GM21619 (cell line): ENCODE measurements around the gene PRELP.
"Not testable (repeated sequence)": the region's sequence is repeated elsewhere in the genome, so short reads cannot be mapped to it uniquely, and the experiment has no call there.

Experiments
- ATAC-seq: cut with Tn5 transposase; IDR thresholded peaks from one replicate; pipeline ENCODE4 v1.9.1; 2021; ENCODE audit not compliant: unreplicated experiment

Gene PRELP

DNA sequence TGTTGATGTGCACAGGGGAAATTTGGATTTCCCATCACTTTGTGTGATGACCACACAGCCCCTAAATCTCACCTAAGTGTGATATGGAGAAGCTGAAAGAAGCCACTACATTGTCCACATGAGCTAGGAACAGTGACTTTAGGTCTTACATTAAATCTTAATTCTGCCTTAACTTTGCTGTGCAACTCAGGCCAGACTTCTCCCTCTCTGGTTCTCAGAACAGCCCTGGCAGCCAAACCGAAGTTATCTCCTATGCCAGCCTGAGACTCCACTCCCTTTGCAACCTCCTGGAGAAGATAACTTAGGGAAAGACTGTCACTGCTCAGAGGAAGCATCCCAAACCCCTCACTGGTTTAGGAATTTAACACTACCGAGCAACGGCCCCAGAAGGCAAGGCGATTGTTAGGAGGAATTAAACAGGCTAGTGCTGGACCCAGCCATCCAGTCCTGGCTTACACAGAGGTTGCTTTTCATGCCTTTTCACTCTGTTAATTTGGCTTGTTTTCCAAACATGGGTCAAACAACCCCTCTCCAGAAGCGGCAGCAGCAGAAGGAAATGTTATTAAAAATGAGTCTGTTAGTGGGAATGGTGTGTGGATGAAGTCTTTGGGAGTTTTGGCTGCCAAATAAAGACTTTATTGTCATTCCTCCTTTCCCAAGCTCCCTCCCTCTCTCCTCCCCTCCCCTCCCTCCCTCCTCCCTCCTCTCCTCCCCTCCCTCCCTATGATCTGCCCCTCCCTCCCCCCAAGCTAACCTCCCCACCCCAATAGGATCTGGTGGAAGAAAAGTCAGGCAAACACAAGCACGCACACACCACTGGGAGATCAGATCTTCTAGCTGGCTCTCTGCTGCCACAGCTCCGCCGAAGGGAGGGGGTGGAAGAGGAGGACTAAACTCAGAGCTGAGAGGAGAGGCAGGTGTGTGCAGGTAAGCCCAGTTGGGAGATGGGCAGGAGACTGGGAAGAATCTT is at the start of gene PRELP:
Gene PRELP (plus strand): TSS at position 795 of the 970 bp plus-strand sequence. CDS start 7,379 bp downstream, outside the sequence.
- no peak for ATAC-seq

DNA sequence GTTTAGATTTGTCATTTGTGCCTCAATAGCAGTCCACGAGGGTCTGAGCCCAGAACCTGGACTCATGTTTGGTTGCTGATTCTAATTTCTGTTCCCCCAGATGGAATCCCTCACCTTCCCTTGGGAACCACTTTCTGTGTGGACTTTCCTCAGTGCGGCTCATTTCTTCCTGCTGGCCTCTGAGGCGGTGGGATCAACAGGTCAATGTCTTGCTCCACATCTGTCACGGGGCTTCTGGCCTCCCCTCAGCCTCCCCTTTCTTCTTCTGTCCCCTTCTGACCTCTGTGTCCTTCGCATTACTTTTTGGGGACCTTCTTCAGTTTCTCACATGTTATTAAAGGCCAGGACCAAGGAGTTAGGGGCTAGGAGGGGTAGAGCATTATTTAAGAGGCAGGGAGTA is 49.2 kb upstream of the PRELP start:
- no peak for ATAC-seq

DNA sequence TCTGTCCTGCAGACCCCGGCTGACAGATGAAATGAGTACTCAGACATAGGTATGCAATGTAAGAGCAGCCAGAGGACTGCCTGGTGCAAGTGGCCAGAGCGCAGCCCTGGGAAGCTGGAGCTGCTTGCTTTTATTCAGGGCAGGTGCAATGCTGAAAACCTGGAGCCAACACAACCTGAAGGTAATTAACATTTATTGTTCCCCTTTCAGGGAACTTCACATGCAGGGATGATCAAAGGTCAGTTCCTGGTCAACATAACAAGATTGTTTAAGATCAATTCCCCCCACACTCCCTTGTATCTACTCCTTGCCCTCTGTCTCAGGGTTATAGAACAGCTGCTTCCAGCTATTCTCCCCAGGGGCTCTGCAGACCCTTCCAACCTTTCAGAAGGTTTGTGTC is 48.7 kb upstream of the PRELP start:
- no peak for ATAC-seq

DNA sequence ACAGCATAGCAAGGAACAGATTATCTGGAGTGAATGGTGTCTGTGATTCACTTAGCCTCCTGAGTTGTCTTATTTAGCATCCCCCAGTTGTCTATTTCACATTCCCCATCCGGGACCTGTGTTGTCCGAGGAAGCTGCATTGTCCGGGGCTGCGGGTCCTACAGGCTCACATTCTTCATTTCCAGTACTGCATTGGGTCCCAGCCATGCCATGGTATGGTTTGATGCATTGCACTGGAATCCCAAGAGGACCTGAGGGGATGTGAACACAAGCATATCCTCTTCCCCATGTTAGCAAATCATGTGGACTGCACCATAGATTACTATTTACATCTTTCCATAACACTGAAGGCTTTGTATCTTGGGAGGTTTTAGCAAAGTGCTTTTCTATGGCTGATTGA is 48.2 kb upstream of the PRELP start:
- no peak for ATAC-seq

DNA sequence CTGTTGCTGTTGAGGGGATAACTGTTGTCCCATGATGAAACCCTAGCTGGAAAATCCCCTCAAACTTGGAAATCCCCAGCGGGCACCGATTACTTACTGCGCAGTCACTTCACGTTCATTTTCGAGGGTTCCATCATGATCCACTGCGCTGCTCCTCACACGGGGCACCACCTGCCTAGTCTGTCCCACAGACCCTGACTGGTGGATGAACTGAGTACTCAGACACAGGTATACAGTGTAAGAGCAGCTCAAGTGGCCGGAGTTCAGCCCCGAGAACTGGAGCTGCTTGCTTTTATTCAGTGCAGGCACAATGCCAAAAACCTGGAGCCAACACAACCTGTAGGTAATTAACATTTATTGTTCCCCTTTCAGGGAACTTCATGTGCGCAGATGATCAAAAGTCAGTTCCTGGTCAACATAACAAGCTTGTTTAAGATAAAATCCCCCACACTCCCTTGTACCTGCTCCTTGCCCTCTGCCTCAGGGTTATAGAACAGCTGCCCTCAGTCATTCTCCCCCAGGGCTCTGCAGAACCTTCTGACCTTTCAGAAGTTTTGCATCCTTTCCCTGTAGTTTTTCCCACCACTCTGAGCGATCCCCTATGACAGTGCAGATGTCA is 46.5 kb upstream of the PRELP start:
- ATAC-seq, result no peak

DNA sequence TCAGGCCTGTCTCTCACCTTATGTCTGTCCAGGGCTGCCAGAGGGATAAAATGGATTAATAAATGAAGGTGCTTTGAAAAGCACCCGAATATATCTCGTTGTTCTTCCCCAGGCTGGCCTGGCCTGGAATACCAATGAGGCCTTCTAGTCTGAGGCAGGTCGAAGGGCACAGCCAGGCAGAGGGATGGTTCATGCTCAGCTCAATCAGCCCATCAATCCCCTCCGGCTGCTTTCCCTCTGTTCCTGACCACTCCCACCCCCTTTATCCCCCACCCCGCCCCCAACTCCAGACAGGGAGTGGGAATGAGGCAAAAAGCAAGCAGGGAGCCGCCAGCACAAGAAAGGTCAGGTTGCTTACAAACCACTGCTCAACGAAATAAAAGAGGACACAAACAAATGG is 40.0 kb upstream of the PRELP start:
- ATAC-seq, result no peak

DNA sequence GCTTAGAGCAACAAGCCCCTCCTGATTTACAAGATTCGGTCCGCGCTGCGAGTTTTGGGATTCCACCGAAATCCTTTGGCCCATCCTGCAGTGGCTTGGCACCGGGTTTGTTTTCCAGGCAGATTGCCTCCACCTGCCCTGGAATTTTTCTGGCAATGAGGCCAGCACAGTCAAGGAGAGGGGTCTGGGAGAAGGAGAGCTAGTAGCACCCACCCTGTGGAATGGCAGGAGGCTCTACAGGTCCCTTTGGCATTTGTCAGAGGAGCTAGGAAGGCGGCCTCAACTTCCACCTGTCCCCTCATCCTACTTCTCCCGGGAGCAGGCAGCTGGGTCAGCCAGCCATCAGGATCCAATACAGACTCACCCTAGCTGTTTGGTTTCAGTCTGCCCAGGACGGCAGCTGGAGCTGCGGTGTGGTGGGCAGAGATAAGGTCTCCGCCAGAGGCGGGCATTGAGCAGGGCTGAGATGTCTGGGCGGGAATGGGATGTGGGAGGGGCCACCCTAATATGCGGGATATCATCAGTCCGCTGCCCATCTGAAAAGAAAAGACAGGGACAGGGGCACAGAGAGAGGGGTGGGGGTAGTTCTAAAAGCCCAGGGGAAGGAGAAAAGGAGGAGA is 37.8 kb upstream of the PRELP start:
- ATAC-seq, result no peak

DNA sequence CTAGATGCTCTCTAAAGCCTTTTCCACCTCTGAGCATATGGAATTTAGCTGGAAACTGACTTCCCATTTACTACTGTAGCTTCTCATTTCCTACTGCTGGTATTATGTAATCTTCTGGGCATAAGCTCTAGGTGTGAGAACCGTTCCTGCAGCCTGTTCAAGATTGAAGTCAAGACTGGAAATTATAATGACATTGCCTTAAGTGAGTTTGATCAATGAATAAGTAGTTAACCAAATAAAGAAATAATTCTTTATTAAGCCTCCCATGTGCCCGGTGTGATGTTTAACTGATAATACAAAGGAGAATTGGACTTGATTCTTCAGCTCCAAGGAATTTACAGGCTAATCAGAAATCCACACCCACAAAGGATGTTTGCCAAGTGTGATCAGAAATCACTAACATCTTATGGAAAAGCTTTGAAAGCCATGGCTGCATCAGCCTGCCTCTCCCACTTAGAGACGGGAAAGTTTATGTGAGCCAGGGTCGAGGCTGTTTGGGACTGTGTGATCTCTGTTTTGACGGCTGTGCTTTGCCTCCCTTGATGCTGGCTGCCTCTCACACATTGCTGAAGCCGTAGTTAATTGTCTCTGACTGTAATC is 36.4 kb upstream of the PRELP start:
- ATAC-seq, result no peak

DNA sequence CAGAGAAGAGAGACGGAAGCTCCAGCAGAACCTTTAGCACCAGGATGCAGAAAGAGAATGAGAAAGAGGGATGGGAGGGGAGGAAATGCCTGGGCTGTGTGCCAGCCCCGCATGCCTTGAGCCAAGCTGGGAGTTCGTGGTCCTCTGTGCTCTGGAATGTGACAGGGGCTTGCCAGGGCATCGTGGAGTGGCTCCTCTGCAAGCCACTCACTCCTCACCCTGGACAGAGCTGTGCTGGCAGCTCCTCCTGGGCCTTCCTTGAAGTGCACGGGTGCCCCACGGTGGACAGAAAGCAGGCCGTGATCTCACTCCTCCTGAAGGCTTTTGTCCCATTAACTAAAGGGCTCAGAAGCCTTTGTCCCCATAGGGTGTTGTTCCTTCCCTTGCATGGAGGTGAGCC is 34.8 kb upstream of the PRELP start:
- no peak for ATAC-seq

DNA sequence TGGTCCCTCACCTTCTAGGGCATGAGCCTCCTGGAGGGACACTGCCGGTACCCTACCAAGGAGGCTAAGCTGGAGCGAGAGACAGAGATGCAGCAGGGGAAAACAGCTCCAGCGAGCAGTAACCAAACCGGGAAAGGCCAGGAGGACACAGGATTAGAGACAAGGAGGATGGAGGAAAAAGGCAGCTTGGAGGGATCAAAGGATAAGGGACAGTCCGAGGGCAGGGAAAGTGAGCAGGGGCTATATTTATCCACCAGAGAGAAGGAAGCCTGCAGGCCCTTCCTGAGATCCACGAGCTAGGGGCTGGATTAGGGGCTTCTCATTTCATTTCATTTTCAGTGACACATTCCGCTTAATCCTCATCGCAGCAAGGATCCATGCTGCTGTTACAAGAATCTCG is 33.8 kb upstream of the PRELP start:
- no peak for ATAC-seq

DNA sequence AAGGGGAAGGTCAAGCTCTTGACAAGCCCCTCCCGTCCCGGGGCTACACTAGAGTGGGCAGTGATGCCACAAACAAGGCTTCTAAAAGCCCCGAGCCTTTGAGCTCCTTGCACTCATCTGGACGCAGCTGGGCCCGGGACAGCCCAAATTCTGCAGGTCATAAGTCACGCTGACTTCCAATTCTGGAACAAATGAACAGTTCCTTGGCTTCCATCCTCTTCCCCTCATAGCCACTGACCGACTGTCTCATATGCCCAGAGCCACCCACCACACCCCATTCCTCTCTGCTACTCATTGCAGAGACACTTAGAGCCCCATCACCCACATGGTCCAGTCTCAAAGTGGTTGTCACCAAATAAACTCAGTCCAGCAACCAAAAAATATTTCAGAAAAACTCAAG is 32.8 kb upstream of the PRELP start:
- no peak for ATAC-seq

DNA sequence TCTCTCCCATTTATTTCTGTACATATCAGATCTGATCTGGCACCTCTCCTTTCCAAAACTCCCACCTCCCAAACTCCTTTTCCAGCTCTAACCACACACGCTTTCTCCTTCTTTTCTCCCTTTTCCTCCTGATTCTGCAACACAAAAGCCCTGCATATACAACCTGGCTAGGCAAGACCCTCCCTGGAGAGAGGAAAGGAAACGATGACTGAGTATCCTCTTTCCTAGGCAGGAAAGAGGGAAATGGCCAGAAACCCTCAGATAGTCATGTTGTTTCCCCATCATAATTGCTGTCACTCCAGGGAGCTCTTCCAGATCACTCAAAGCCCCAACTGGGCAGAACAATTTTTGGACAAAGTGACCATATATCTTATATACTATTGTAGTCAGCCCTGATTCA is 32.3 kb upstream of the PRELP start:
- no peak for ATAC-seq

DNA sequence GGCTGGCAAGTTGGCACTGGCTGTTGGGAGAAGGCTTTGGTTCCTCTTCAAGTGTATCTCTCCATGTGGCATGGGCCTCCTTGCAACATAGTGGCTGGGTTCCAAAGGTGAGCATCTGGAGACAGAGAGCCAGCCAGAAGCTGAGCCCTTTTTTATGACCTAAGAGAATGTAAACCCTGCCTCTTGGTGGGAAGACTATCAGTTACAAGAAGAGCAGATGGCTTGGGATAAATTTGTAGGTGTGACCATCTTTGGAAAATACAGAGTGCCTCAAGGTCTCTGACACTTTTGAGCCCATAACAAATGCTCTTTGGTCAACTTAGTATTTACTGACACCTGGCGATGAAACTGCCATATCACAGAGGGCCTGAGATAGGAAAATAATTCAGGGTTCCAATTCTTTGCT is 31.4 kb upstream of the PRELP start:
- no peak for ATAC-seq

DNA sequence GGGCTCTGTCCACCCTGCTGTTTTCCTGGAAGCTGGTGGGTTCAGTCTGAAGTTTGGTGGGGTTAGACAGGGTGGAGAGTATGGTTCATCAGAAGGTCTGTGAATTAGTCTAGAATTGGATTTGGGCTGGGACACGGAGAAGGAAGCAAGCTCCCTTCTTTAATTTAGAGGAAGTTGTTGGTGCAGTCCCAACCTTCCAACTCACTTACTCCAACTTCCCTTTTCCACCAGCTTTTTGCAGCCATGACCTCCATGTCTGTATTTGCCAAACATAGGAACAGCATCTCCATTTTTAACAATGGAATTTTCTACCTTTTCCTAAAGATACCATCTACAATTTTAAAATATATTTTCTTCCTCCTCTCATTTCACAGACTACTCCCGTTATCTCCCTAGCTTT is 28.5 kb upstream of the PRELP start:
- ATAC-seq, result no peak

DNA sequence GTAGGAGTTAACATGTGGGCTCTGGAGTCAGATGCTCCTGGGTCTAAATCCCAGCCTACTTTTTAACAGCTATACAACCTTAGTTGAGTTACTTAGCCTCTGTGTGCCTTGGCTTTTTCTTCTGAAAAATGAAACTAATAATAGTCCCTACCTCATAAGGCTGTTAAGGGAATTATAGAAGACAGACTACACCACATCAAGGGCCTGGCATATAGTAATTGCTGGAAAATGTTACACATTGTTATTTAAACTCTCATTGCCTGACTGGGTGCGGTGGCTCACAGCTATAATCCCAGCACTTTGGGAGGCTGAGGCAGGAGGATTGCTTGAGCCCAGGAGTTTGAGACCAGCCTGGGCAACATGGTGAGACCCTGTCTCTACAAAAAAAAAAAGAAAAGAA is 28.0 kb upstream of the PRELP start:
- ATAC-seq, result not testable (repeated sequence)

DNA sequence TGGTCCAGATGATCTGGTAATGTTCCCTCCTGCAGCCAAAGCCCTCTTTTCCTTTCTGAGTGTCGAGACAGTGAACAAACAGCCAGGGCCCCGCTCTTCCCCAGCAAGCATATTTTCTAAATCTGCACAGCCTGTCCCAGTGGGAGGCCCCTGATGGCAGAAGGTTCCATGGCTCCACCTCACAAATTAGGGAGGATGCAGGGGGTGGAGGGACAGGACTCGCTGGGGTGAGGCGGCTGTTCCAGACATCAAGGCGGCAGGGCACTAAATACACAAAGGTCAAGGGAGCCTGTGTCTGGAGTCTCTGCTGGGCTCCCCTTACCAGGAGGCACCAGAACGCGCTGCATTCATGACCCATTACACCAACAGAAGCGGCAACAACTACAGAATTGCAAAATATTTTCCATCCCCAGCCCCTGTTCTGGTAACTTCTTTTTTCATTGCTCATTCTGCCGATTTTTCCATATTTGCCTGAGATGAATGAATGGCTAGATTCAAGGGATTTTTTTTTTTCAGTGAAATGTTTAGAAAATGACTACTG is 27.0 kb upstream of the PRELP start:
- ATAC-seq, result no peak

DNA sequence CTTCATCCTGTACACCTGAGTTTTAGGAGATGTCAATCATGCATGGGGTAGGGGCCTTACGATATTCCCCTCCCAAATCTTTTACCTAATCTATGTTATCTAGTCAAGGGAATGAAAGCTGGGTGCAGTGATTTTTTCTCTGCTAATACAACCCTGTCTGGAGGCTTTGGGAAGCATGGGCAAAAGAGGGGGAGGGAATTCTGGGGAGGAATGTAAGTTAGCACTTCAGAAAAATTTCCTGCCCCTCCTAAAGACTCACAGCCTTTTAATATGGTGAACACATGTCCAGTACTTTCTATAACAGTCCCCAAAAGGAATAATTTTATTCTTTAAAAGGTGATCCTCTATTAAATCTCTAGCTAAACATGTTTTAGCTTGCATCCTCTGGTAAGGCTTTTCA is 25.6 kb upstream of the PRELP start:
- ATAC-seq, result no peak

DNA sequence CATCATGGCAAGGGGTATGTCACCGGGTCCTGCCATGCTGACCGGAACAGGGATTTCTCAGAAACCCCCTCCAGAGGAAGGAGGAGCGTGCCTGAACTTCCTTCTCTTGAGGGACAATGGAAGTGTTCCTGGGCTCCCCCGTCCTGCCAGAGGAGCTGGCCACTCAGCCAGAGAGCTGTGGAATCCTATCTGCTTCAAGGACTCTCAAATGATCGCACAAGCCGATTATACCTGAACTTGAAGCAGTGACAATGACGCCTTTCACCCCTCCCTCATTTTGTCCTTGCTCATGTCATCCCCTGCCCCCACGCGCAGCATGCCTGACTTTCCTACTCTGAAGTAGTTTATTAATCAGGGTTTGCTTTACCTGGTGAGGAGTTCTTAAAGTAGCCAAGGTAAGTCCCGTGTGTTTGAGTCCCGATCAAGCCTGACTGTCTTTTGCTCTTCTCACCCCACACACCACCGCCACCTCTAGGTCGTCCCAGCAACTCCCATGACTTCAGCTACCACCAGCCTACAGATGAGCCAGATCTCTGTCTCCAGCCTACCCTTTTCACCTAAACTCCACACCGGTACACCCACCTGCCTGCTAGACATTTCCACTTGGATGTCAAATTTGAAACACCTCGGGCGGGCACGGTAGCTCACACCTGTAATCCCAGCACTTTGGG is 25.0 kb upstream of the PRELP start:
- ATAC-seq, result no peak

DNA sequence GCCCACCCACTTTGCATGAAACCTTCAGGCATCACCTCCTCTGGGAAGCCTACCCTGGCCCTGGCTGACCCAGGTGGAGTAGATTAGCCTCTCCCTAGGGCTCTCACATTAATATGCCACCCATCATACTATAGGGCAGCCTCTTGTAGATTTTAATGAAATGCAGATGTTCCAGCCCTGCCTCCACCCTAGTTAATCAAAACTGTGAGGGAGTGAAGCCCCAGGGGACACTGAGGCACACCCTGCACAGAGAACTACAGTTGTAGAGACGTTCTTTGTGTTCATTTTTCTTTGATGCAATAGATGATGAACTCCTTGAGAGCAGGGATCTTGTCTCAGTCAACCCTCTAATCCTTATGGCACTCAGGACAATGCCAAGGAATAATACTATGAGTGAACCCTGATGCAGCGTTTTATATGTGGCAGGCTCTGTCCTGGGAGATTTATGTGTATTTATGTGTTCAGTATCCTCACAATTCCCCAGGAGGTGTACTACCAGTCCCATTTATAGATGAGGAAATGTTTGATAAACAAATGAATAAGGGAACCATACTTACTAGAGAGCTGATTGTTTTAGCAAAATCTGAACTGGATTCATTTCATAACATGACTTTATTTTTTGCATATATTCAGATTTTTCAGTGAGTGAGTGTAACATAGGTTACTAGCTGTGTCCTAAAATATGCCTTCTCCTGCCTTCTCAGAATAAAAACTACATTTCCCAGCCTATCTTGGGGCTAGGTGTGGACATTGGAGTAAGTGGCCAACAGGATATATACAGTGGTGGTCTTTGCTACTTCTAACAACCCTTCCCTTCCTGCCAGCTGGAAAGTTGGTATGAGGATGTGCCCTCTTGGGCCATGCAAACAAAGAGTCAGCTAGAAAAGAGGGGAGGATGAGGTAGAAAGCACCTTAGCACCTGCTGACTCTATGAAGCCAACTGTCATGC is 23.5 kb upstream of the PRELP start:
- no peak for ATAC-seq

DNA sequence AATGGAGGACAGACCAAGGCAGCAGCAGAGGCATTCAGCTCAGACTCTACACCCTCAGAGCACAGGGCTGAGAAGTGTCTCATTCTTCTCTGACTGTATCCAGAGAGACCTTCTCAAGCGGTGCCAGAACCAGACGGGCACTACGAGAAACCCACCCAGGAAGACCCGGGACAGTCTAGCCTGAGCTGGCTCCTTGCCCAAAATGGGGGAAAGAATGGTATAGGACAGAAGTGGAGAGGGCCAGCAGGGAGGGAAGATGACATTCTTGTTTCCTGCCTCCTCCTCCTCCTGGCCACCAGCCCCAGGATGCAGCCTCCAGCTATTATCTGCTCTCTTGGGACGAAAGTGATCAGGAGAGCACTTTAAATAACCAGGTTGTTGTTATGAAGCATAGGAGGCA is 22.6 kb upstream of the PRELP start:
- no peak for ATAC-seq
